B cell (primary cell): Measurements from ENCODE around the gene PAEP. TPM values are rescaled to one million over a fixed set of nuclear protein-coding genes. Genes with fewer than 3 reads are reported as not detected.

ENCODE experiments used
- ATAC-seq: fragments of 200-7000 bp; cut with Tn5 transposase; one replicate; pipeline ENCODE4 v1.10.0; 2021; ENCODE audit warnings: low read depth, mild to moderate bottlenecking, moderate number of reproducible peaks, moderate library complexity
- CTCF ChIA-PET: fragments of 350-600 bp; sonication (Branson Sonifier 250); formaldehyde crosslinking; loops from one replicate; lab custom pipeline; 2021; ENCODE audit warnings: antibody characterized with exemption, inconsistent platforms; lab: Charles Lee
- POLR2A ChIA-PET: fragments of 350-600 bp; sonication (Branson Sonifier 250); formaldehyde crosslinking; loops from one replicate; lab custom pipeline; 2021; ENCODE audit warnings: antibody characterized with exemption; lab: Charles Lee
- DNase-seq: peaks from one replicate; pipeline ENCODE4 v3.0.0; 2013
- H2AFZ ChIP-seq: 2 replicates; pipeline ENCODE4 v1.6.1; 2012; ENCODE audit warnings: mild to moderate bottlenecking, low read depth, low read length; ENCODE audit not compliant: insufficient read depth, poor library complexity, severe bottlenecking
- H3K27ac ChIP-seq, 2 donors: 1 replicate in 1 of 2; 2 replicates in 1 of 2; pipeline ENCODE4 v1.5.1; 2012 to 2013; ENCODE audit warnings: low read length in 2 of 2, mild to moderate bottlenecking in 2 of 2, moderate library complexity in 1 of 2
- H3K27me3 ChIP-seq, 4 experiments: fragments of 200-600 bp in 1 of 4; sonication (generic) in 1 of 4; replicated peaks in 1 of 4; 1 replicate in 2 of 4; 2 replicates in 2 of 4; pipeline versions ENCODE4 v1.6.1 to v1.7.0; 2013 to 2016; ENCODE audit warnings: low read length in 3 of 4, mild to moderate bottlenecking in 2 of 4, mixed read lengths in 1 of 4, moderate library complexity in 1 of 4; ENCODE audit not compliant: insufficient read depth in 4 of 4, control insufficient read depth in 3 of 4; ENCODE audit errors: control extremely low read depth in 1 of 4
- H3K36me3 ChIP-seq, 2 experiments: replicated peaks in 1 of 2; 1 replicate in 1 of 2; 2 replicates in 1 of 2; pipeline versions ENCODE4 v1.6.1 to v1.7.1; 2013; ENCODE audit warnings: low read length in 1 of 2; ENCODE audit not compliant: insufficient read depth in 2 of 2, control insufficient read depth in 1 of 2; ENCODE audit errors: control extremely low read depth in 1 of 2, extremely low read depth in 1 of 2
- H3K4me1 ChIP-seq, 2 donors: fragments of 200-600 bp in 1 of 2; sonication (generic) in 1 of 2; 1 replicate in 1 of 2; 2 replicates in 1 of 2; pipeline versions ENCODE4 v1.5.1 to v1.6.1; 2013 to 2017; ENCODE audit warnings: low read length in 2 of 2; ENCODE audit not compliant: control insufficient read depth in 2 of 2, insufficient read depth in 2 of 2
- H3K4me2 ChIP-seq: replicated peaks from 2 replicates; pipeline ENCODE3; 2012; ENCODE audit warnings: mild to moderate bottlenecking, low read depth, low read length; ENCODE audit not compliant: poor library complexity, severe bottlenecking
- H3K4me3 ChIP-seq, 5 experiments: fragments of 200-600 bp in 1 of 5; sonication (generic) in 1 of 5; 1 replicate in 3 of 5; 2 replicates in 2 of 5; pipeline versions ENCODE4 v1.5.1 to v1.7.0; 2011 to 2016; ENCODE audit warnings: low read length in 4 of 5, mild to moderate bottlenecking in 4 of 5, low read depth in 2 of 5, control low read depth in 1 of 5, moderate library complexity in 1 of 5; ENCODE audit not compliant: insufficient read depth in 1 of 5; ENCODE audit errors: control extremely low read depth in 1 of 5, extremely low read depth in 1 of 5
- H3K79me2 ChIP-seq: fragments of 200-600 bp; sonication (generic); one replicate; pipeline ENCODE4 v1.6.0; 2016; ENCODE audit warnings: low read length; ENCODE audit not compliant: control insufficient read depth, insufficient read depth
- H3K9ac ChIP-seq: fragments of 200-600 bp; sonication (generic); 2 replicates; pipeline ENCODE4 v1.6.1; 2017; ENCODE audit warnings: mild to moderate bottlenecking, low read length, moderate library complexity
- H3K9me3 ChIP-seq, 3 donors: one replicate each; pipeline versions ENCODE4 v1.6.1 to v1.7.1; 2013; ENCODE audit warnings: low read length in 2 of 3; ENCODE audit not compliant: control insufficient read depth in 2 of 3, insufficient read depth in 1 of 3; ENCODE audit errors: control extremely low read depth in 1 of 3
- H4K20me1 ChIP-seq: 2 replicates; pipeline ENCODE4 v1.6.0; 2012; ENCODE audit warnings: mild to moderate bottlenecking, low read length; ENCODE audit not compliant: insufficient read depth, control insufficient read depth, poor library complexity, severe bottlenecking
- H3K27ac Mint-ChIP-seq: one replicate; pipeline ENCODE4 v1.8.0; 2021; ENCODE audit warnings: mixed read lengths
- H3K27me3 Mint-ChIP-seq: one replicate; pipeline ENCODE4 v1.8.0; 2021; ENCODE audit warnings: mixed read lengths
- H3K4me1 Mint-ChIP-seq: one replicate; pipeline ENCODE4 v1.8.0; 2021; ENCODE audit warnings: mixed read lengths
- H3K4me3 Mint-ChIP-seq: one replicate; pipeline ENCODE4 v1.8.0; 2021; ENCODE audit warnings: mixed read lengths
- H3K9me3 Mint-ChIP-seq: one replicate; pipeline ENCODE4 v1.8.0; 2022; ENCODE audit warnings: mixed read lengths; ENCODE audit not compliant: insufficient read depth
- EZH2 ChIP-seq: IDR thresholded peaks from 2 replicates; pipeline ENCODE4 v1.6.1; 2012; ENCODE audit warnings: borderline replicate concordance, low read depth, mild to moderate bottlenecking, moderate library complexity, low read length; ENCODE audit not compliant: insufficient read depth, poor library complexity, severe bottlenecking
- WGBS: methylation state at CpG from one replicate; pipeline ENCODE4 v1.1.5; 2013; ENCODE audit warnings: missing lambda C conversion rate; ENCODE audit not compliant: insufficient coverage; 5-methylcytosine and 5-hydroxymethylcytosine counted together
- intact Hi-C: fragments of 100-400 bp; cut with micrococcal nuclease; formaldehyde crosslinking; loops from one replicate; pipeline ENCODE4 v1.10.0; 2022
- polyA plus RNA-seq: library from polyadenylated mRNA; depleted of rRNA; stranded (reverse); fragments of >200 nt; gene quantifications from 2 replicates; pipeline ENCODE4 v1.2.3, GENCODE V29; 2012
- total RNA-seq, 2 donors: library from RNA; stranded (reverse); fragments of 120-200 nt in 1 of 2; gene quantifications; 1 replicate in 1 of 2; 2 replicates in 1 of 2; pipeline versions ENCODE4 v1.2.3 to v1.2.4, GENCODE V29; 2013 to 2022
- TF ChIP-seq, protein P1 (sequence below): fragments of 200-600 bp; IDR thresholded peaks from one replicate; pipeline ENCODE4 v1.8.0; 2022; ENCODE audit warnings: antibody characterized with exemption, mild to moderate bottlenecking

Gene PAEP
- total and polyA plus RNA-seq, 2 donors (not counting 1 experiment from before 2014, with no cell fraction given), result not detected

DNA sequence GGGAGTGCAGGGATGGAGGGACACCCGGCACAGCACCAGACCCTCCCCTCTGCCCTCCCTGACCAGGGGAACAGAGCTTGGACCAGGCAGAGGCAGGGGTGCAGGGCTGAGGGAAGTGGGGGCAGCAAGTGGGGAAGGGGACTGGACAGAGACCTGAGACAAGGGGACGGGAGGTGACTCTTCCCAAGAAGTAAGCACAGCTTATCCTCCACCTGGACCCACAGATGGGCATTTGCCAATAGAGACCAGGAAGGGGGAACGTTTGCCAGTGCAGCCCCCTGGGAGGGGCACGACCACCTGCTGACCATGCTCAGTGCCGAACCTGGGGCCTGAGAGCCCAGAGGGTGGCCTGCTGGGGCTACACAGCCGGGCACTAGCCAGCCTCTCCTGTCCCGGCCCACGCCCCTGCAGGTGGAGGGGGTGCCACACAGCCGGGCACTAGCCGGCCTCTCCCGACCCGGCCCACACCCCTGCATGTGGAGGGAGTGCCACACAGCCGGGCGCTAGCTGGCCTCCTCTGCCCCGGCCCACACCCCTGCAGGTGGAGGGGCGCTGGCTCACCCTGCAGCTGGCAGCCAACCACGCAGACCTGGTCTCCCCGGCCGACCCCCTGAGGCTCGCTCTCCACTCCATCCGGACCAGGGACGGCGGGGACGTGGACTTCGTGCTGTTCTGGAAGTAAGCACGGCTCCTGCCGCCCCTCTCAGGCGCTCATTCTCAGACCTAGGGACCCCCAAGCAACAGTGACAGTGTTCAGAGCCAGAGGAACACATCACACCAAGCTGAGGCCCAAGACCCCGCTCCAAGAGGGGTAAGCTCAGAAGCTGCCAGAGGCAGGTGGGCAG, 53.5 kb downstream of the PAEP start:
- DNase-seq (no peak), ATAC-seq (no peak)
- H3K9me3 ChIP-seq, result peaks cover 0 to 4% (median 0%) of the 10 kb centered on the region in 3 donors
- H3K9ac ChIP-seq, result no peak overlapping the region
- H4K20me1 ChIP-seq, result no peaks in the 10 kb centered on the region
- H3K79me2 ChIP-seq, result no peaks in the 10 kb centered on the region
- Mint-ChIP-seq H3K4me1 (no peaks in the 10 kb centered on the region), H3K27ac (no peak overlapping the region), H3K4me3 (no peak overlapping the region), H3K27me3 (peaks cover 3% of the 10 kb centered on the region), H3K9me3 (no peaks in the 10 kb centered on the region)
- no peak overlapping the region for H3K4me2 ChIP-seq
- WGBS, result 82% methylated on average over 28 of the region's 29 CpGs
- H3K27me3 ChIP-seq, result no peaks in the 10 kb centered on the region
- no peaks in the 10 kb centered on the region for H3K4me1 ChIP-seq
- intact Hi-C loops, result no loop called here
- ChIA-PET CTCF (no interaction called here), POLR2A (no interaction called here)
- H2AFZ ChIP-seq, result no peak overlapping the region
- H3K36me3 ChIP-seq, result no peaks in the 10 kb centered on the region
- H3K27ac ChIP-seq, result no peak overlapping the region
- no peak overlapping the region for H3K4me3 ChIP-seq
- no peak for TF ChIP-seq EZH2
- TF ChIP-seq, protein P1, sequence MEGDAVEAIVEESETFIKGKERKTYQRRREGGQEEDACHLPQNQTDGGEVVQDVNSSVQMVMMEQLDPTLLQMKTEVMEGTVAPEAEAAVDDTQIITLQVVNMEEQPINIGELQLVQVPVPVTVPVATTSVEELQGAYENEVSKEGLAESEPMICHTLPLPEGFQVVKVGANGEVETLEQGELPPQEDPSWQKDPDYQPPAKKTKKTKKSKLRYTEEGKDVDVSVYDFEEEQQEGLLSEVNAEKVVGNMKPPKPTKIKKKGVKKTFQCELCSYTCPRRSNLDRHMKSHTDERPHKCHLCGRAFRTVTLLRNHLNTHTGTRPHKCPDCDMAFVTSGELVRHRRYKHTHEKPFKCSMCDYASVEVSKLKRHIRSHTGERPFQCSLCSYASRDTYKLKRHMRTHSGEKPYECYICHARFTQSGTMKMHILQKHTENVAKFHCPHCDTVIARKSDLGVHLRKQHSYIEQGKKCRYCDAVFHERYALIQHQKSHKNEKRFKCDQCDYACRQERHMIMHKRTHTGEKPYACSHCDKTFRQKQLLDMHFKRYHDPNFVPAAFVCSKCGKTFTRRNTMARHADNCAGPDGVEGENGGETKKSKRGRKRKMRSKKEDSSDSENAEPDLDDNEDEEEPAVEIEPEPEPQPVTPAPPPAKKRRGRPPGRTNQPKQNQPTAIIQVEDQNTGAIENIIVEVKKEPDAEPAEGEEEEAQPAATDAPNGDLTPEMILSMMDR, result no peak
